Measurements from ENCODE around the gene SENP8. TPM values are rescaled to one million over a fixed set of nuclear protein-coding genes. Genes with fewer than 3 reads are reported as not detected.

Gene SENP8
- total RNA-seq, 2 experiments from 2014 or later = 1.1 to 1.4 TPM

DNA sequence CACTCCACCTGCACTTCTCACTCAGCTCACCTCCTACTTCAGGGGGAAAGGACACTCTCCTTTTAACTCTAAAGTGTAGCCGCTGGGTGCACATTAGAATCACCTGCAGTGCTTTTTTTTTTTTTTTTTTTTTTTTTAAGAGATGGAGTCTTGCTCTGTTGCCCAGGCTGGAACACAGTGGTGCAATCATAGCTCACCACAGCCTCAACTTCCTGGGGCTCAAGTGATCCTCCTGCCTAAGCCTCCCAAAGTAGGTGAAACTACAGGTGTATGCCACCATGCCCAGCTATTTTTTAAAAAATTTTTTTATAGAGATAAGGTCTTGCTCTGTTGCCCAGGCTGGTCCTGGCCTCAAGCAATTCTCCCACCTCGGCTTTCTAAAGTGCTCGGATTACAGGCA is 58.5 kb downstream of the SENP8 start:
- Mint-ChIP-seq H3K36me3 (no peaks in the 10 kb centered on the region), H3K27ac (no peak overlapping the region), H3K4me3 (no peak overlapping the region), H3K27me3 (peaks cover 33% of the 10 kb centered on the region), H3K4me1 (peaks cover 6% of the 10 kb centered on the region), H3K9me3 (ENCODE audit: low read depth) (no peaks in the 10 kb centered on the region)
- CTCF ChIA-PET = interaction anchor here (0.8 kb wide), 1 partner anchor 24 kb away, joined by 3 read pairs; no protein-coding TSS in a partner anchor
- DNase-seq (no peak), ATAC-seq (no peak)

DNA sequence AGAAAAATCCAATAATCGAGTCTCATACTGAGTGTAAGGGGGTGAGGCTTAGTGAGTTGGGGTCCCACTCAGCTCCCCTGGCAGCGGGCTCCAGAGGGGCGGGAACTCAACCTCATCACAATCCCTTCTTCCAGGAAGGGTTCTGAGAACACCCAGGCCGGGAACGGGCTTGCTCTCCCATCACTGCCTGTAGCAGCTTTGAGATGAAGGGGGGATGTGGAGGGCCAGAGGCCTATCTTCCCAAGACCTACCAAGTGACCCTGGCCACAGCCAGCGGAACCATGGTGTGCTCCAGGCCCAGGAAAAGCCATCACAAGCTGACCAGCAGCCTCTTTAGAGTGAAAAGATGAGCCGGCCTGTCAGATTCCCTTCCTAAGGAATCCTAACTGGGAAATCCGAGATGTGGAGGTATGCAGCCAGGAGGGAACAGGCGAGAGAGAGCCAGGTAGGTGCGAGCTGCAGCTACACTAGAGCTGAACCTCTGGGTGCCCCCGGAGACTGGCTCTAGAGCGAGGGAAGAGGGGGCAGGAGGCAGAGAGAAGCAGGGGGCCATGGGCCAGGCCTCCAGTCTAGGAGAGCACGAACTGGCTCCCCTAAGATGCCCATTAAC is 60.9 kb downstream of the SENP8 start:
- Mint-ChIP-seq H3K4me3 (no peak overlapping the region), H3K4me1 (peaks cover 6% of the 10 kb centered on the region), H3K9me3 (ENCODE audit: low read depth) (no peaks in the 10 kb centered on the region), H3K36me3 (no peaks in the 10 kb centered on the region), H3K27me3 (peaks cover 44% of the 10 kb centered on the region), H3K27ac (no peak overlapping the region)
- CTCF ChIA-PET = interaction anchor here (0.9 kb wide), 1 partner anchor 23 kb away, joined by 3 read pairs; no protein-coding TSS in a partner anchor
- DNase-seq (no peak), ATAC-seq (no peak)

DNA sequence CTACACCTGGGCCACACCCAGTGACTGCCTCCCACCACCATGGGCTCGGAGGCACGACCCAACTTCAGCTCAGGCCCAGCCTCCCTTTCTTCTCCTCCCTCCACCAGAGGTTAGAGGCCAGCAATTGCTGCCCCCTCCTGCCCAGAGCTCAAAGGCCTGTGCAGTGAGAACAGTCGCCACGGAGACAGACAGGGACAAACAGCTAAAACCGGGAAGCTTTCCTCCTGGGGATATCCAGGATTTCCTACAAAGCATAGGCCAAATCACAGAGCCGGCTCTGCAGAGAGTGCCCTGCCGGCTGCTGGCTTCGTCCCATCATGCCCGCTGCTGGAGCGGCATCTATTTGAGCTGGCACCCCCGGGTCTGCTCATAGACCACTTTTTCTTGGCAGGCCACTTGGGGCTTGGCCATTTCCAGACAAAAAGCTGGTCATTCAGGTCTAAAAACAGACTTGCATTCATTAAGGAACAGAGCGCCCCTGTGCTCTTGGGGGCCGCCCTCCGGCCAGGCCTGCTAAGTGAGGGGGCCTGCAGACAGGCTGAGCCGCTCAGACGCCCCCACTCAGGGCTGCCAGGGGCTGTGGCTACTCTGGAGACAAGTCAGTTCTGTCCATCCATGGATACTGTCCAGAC is 61.9 kb downstream of the SENP8 start:
- Mint-ChIP-seq H3K9me3 (ENCODE audit: low read depth) (no peaks in the 10 kb centered on the region), H3K27me3 (peaks cover 45% of the 10 kb centered on the region), H3K27ac (no peak overlapping the region), H3K4me1 (peaks cover under 1% of the 10 kb centered on the region), H3K4me3 (no peak overlapping the region), H3K36me3 (no peaks in the 10 kb centered on the region)
- CTCF ChIA-PET = no interaction called here
- no peak for DNase-seq
- no peak for ATAC-seq

DNA sequence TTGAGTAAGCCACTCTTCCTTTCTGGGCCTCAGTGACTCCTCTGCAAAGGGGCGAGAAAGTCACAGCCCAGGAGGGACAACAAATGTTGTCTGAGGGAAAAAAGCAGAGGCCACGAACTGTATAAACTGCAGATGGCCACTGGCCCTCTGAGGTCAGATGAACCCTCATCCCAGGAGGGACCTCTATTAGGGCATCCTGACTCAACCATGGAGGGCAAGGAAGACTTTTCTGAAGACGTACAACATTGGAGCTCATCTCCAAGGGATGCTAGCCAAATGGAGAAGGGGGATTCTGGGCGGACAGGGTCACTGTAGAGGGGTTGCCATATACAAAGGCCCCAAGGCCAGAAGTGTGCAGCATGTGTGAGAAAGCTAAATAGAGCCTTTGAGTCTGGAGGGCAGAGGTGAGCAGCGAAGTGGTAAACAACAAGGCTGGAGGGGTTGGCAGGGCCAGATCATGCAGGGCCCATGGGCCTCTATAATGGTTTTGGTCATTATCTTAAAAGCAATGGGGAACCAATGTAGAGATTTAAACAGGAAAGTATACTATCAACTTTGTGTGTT is 62.6 kb downstream of the SENP8 start:
- no peak for DNase-seq
- no peak overlapping the region for H3K4me3 Mint-ChIP-seq
- H3K27me3 Mint-ChIP-seq = peaks cover 44% of the 10 kb centered on the region
- CTCF ChIA-PET = no interaction called here
- no peak overlapping the region for H3K27ac Mint-ChIP-seq
- H3K9me3 Mint-ChIP-seq (ENCODE audit: low read depth) = no peaks in the 10 kb centered on the region
- ATAC-seq = no peak
- H3K4me1 Mint-ChIP-seq = no peaks in the 10 kb centered on the region
- H3K36me3 Mint-ChIP-seq = no peaks in the 10 kb centered on the region

DNA sequence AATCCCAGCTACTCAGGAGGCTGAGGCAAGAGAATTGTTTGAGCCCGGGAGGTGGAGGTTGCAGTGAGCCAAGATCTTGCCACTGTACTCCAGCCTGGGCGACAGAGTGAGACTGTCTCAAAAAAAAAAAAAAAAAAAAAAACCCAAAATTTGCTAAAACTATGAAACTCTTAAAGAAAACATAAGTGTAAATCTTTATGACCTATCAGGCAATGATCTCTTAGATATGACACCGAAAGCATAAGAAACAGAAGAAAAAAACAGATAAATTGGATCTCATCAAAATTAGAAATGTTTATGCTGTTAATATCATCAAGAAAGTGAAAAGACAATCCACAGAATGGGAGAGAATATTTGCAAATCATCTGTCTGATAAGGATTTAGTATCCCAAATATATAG is 64.0 kb downstream of the SENP8 start:
- DNase-seq (no peak), ATAC-seq (no peak)
- Mint-ChIP-seq H3K4me3 (no peak overlapping the region), H3K27ac (no peak overlapping the region), H3K9me3 (ENCODE audit: low read depth) (no peaks in the 10 kb centered on the region), H3K36me3 (no peaks in the 10 kb centered on the region), H3K4me1 (no peaks in the 10 kb centered on the region), H3K27me3 (peaks cover 40% of the 10 kb centered on the region)
- CTCF ChIA-PET = no interaction called here

DNA sequence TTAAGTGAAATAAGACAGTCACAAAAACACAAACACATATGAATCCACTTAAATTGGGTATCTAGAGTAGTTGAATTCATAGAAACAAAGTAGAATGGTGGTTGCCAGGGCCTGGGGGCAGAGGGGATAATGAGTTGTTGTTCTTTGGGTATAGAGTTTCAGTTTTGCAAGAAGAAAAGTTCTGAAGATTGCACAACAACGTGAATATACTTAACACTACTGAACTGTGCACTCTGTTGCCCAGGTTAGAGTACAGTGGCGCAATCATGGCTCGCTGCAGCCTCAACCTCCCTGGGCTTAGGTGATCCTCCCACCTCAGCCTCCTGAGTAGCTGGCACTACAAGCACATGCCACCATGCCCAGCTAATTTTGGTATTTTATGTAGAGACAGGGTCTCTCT is 64.5 kb downstream of the SENP8 start:
- no peak overlapping the region for H3K27ac Mint-ChIP-seq

DNA sequence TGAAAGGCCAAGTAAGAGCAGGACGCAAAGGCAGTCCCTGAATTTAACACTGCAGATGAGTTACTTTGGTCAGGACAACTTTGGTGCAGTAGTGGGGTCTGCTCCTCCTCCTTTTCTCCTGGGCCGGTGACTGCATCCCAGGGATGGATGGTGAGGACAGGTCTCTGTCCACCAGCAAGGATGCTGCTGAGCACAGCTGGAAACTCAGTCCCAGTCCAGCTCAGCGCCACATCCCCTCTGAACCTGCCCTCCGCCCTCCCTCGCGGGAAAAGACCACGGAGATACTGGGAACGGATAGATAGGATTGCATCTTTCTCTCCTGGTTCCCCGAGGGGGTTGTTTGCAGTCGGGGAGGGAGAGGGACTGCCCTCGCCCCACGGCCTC is 65.6 kb downstream of the SENP8 start:
- no peaks in the 10 kb centered on the region for H3K36me3 Mint-ChIP-seq
- ATAC-seq = no peak
- no peaks in the 10 kb centered on the region for H3K9me3 Mint-ChIP-seq (ENCODE audit: low read depth)
- H3K4me3 Mint-ChIP-seq = no peak overlapping the region
- CTCF ChIA-PET = interaction anchor here (0.5 kb wide), 1 partner anchor 24 kb away, joined by 5 read pairs; no protein-coding TSS in a partner anchor
- DNase-seq = no peak
- no peaks in the 10 kb centered on the region for H3K4me1 Mint-ChIP-seq
- H3K27ac Mint-ChIP-seq = no peak overlapping the region
- H3K27me3 Mint-ChIP-seq = peaks cover 44% of the 10 kb centered on the region

More for the DNA sequence above, 64.5 kb downstream of the SENP8 start:
- DNase-seq (no peak), ATAC-seq (no peak)
- Mint-ChIP-seq H3K4me3 (no peak overlapping the region), H3K27me3 (peaks cover 40% of the 10 kb centered on the region), H3K36me3 (no peaks in the 10 kb centered on the region), H3K4me1 (no peaks in the 10 kb centered on the region), H3K9me3 (ENCODE audit: low read depth) (no peaks in the 10 kb centered on the region)
- CTCF ChIA-PET = no interaction called here

DNA sequence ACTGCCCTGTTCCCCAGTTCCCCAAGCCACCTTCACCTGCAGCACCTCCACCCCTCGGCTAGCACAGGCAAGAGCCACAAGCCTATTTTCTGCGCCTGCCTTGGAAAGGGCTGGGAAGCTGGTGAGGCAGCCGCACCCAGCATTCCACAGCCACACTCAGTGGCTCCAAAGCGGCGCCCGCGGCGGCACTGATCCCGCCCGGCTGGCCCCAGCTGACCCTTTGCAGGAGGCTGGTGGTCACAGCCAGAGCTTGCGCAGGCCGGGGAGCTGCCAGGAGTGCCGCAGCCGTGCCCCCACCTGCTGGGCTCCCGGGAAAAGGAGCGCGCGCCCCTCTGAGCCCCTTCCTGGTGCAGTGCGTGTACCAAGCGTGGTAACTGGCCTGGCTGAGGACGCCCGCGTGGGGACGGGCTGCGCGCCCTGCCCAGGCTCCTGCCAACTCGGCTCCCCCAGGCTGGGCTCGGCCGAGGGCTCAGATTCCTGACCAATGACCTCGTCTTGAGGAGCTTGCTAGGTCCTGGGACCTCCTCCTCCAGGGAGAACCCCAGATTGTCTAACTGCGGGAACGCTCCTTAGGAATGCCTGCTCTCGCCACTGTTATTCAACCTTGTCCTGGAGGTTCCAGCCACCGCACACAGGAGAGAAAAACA is 66.1 kb downstream of the SENP8 start:
- Mint-ChIP-seq H3K9me3 (ENCODE audit: low read depth) (no peaks in the 10 kb centered on the region), H3K27me3 (peaks cover 47% of the 10 kb centered on the region), H3K27ac (no peak overlapping the region), H3K4me1 (no peaks in the 10 kb centered on the region), H3K4me3 (no peak overlapping the region), H3K36me3 (no peaks in the 10 kb centered on the region)
- CTCF ChIA-PET = interaction anchor here (0.5 kb wide), 1 partner anchor 24 kb away, joined by 5 read pairs; no protein-coding TSS in a partner anchor
- ATAC-seq (no peak), DNase-seq (no peak)

DNA sequence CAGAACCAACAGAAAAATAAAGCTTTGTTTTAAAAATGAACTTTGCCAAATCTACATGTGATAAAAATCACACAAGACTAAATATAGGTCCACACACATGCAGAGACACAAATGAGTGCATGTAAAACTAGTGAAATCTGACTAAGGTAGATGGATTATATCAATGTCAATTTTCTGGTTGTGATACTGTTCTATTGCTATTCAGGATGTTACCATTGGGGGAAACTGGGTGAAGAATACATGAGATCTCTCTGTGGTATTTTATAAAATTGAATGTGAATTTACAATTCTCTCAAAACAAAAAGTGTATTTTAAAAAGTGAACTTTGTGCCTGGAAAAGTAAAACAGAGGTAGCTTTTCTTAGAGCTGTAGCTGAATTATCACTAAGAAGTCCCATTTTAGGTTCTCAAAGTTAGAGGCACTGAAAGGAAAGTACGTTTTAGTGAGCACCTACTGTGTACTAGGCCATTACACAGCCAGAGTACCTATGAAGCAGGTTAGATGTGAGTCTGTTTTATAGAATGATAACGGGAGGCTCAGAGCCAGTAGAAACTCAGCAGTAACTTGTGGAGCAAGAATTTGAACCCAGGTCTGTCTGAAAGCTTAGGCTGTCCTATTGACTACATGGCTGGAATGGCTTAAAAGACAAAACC is 71.2 kb downstream of the SENP8 start:
- no peak overlapping the region for H3K27ac Mint-ChIP-seq
- no peak for DNase-seq
- no peaks in the 10 kb centered on the region for H3K4me1 Mint-ChIP-seq
- peaks cover 42% of the 10 kb centered on the region for H3K27me3 Mint-ChIP-seq
- CTCF ChIA-PET = interaction anchor here (1.0 to 1.1 kb wide), 2 partner anchors 9 to 33 kb away, joined by 4 read pairs; no protein-coding TSS in a partner anchor
- no peak for ATAC-seq
- no peak overlapping the region for H3K4me3 Mint-ChIP-seq
- no peaks in the 10 kb centered on the region for H3K9me3 Mint-ChIP-seq (ENCODE audit: low read depth)
- no peaks in the 10 kb centered on the region for H3K36me3 Mint-ChIP-seq

DNA sequence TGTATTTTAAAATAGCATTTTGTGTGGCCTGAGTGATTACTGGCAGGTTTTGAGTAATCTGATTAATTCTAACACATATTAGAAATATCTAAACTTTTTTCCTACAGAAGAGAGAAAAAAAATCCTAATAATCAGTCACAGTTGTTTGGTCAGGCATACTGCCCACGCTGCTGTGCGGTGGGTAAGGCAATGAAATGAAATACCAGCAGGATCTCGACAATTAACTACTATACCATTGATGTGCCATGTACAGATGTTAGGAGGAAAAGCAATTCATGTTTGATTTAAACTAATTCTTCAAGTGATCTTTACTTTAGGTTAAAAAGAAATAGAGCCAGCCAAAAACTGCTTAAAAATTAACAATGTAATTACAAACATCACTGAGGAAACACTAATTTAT is 74.2 kb downstream of the SENP8 start:
- ATAC-seq (no peak), DNase-seq (no peak)
- H3K9me3 Mint-ChIP-seq (ENCODE audit: low read depth) = no peaks in the 10 kb centered on the region
- no peaks in the 10 kb centered on the region for H3K36me3 Mint-ChIP-seq
- H3K27ac Mint-ChIP-seq = no peak overlapping the region
- H3K27me3 Mint-ChIP-seq = peaks cover 39% of the 10 kb centered on the region
- H3K4me3 Mint-ChIP-seq = no peak overlapping the region
- CTCF ChIA-PET = no interaction called here
- H3K4me1 Mint-ChIP-seq = no peaks in the 10 kb centered on the region

Other genes starting within 250 kb of the SENP8 start
- 10 to 100 TPM; 15.3 to 23.4 TPM for gene MYO9A, start 253 bp upstream of the SENP8 start, total RNA-seq
- not detected for gene GRAMD2A, start 79.4 kb downstream of the SENP8 start, total RNA-seq
- gene PKM, start 112.8 kb downstream of the SENP8 start, total RNA-seq = 1,000 to 10,000 TPM; 1,010 to 1,764 TPM
- 10 to 100 TPM; 55.5 to 66.6 TPM for gene PARP6, start 154.2 kb downstream of the SENP8 start, total RNA-seq
- gene CELF6, start 201.8 kb downstream of the SENP8 start, total RNA-seq = under 1 TPM; 0.29 to 0.33 TPM